T follicular helper cell (primary cell): ENCODE measurements around the gene VIPR2.
"Not testable (repeated sequence)": the region's sequence is repeated elsewhere in the genome, so short reads cannot be mapped to it uniquely, and the experiment has no call there.

Experiments used
- DNase-seq: peaks from one replicate; pipeline ENCODE4 v3.0.0-alpha.2; 2020; ENCODE audit warnings: low read depth

VIPR2 gene

GRCh38 chr7:159138508-159138907, 6.2 kb downstream of the VIPR2 start:
- no peak for DNase-seq

GRCh38 chr7:159137906-159138305, 6.8 kb downstream of the VIPR2 start:
- DNase-seq = no peak

GRCh38 chr7:159136846-159137245, 7.8 kb downstream of the VIPR2 start:
- no peak for DNase-seq

GRCh38 chr7:159136442-159136841, 8.2 kb downstream of the VIPR2 start:
- no peak for DNase-seq

GRCh38 chr7:159136013-159136412, 8.7 kb downstream of the VIPR2 start:
- no peak for DNase-seq

- DNase-seq = not testable (repeated sequence)
Observed at GRCh38 chr7:159132670-159133443, 11.8 kb downstream of the VIPR2 start.

- no peak for DNase-seq
Observed at GRCh38 chr7:159130820-159131219, 13.8 kb downstream of the VIPR2 start.

GRCh38 chr7:159130199-159130775, 14.4 kb downstream of the VIPR2 start:
- no peak for DNase-seq

- no peak for DNase-seq
Observed at GRCh38 chr7:159128767-159129166, 15.9 kb downstream of the VIPR2 start.

- no peak for DNase-seq
Observed at GRCh38 chr7:159127691-159128642, 16.7 kb downstream of the VIPR2 start.

GRCh38 chr7:159126311-159127260, 18.1 kb downstream of the VIPR2 start:
- no peak for DNase-seq

GRCh38 chr7:159125955-159126270, 18.8 kb downstream of the VIPR2 start:
- DNase-seq = no peak

- no peak for DNase-seq
Observed at GRCh38 chr7:159125104-159125954, 19.3 kb downstream of the VIPR2 start.

- DNase-seq = not testable (repeated sequence)
Observed at GRCh38 chr7:159123793-159124192, 20.9 kb downstream of the VIPR2 start.

- not testable (repeated sequence) for DNase-seq
Observed at GRCh38 chr7:159123294-159123693, 21.4 kb downstream of the VIPR2 start.

GRCh38 chr7:159122276-159122675, 22.4 kb downstream of the VIPR2 start:
- DNase-seq = no peak

GRCh38 chr7:159121476-159121875, 23.2 kb downstream of the VIPR2 start:
- no peak for DNase-seq

GRCh38 chr7:159121068-159121467, 23.6 kb downstream of the VIPR2 start:
- no peak for DNase-seq

GRCh38 chr7:159120540-159120919, 24.1 kb downstream of the VIPR2 start:
- DNase-seq = no peak

GRCh38 chr7:159119851-159120539, 24.7 kb downstream of the VIPR2 start:
- DNase-seq = no peak
